LNCAP (cell line): ENCODE data around the gene SRM.

Experiments used
- TF ChIP-seq, protein P1 (sequence below): fragments of 450-650 bp; IDR thresholded peaks from 2 replicates; pipeline ENCODE4 v1.5.1; 2017; ENCODE audit warnings: mild to moderate bottlenecking

The SRM gene

DNA sequence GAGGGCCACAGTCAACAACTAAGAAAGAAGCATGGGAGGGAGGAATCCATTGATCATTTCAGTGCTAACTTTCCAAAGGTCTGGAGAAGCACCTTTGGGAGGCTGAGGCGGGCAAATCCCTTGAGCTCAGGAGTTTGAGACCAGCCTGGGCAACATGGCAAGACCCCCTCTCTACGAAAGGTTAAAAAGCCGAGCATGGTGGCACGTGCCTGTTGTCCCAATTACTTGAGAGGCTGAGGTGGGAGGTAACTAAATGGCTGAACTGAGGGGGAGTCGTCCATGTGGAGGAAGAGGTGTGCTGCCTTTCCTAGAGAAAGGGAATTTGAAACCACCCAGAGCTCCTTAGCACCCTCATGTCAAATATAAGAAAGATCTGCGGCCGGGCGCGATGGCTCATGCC lies 29.0 kb downstream of the SRM start:
- TF ChIP-seq, protein P1, sequence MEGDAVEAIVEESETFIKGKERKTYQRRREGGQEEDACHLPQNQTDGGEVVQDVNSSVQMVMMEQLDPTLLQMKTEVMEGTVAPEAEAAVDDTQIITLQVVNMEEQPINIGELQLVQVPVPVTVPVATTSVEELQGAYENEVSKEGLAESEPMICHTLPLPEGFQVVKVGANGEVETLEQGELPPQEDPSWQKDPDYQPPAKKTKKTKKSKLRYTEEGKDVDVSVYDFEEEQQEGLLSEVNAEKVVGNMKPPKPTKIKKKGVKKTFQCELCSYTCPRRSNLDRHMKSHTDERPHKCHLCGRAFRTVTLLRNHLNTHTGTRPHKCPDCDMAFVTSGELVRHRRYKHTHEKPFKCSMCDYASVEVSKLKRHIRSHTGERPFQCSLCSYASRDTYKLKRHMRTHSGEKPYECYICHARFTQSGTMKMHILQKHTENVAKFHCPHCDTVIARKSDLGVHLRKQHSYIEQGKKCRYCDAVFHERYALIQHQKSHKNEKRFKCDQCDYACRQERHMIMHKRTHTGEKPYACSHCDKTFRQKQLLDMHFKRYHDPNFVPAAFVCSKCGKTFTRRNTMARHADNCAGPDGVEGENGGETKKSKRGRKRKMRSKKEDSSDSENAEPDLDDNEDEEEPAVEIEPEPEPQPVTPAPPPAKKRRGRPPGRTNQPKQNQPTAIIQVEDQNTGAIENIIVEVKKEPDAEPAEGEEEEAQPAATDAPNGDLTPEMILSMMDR: no peak

DNA sequence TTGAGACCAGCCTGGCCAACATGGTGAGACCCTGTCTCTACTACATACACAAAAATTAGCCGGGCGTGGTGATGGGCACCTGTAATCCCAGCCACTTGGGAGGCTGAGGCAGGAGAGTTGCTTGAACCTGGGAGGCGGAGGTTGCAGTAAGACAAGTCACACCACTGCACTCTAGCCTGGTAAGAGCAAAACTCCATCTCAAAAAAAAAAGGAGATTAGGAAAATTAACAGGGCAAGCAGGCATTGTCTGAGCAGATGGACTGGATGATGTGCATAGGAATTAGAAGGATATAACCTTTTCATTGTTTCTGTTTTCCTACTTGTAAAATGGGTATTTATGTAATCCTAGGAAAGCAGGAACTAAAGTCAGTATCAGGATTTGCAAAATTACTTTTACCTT lies 31.8 kb downstream of the SRM start:
- TF ChIP-seq, protein P1: no peak

DNA sequence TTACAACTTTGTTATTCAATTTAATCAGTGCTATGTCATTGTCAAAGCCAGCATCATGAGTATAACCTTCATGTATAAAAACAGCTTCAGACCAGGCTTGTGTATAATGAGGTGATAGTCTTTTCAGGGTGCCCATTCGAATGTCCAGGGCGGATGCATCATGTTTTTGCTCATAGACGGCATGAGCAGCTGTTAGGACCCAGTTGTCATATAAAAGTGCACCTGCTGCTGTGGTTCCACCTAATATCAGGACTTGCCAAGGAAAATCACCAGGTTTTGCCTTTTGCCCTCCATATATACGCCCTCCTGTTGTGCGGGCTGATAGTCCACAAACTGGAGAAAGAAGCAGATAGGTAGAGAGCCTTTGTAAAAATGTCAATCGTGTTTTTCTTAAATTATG lies 32.5 kb downstream of the SRM start:
- TF ChIP-seq, protein P1: no peak

DNA sequence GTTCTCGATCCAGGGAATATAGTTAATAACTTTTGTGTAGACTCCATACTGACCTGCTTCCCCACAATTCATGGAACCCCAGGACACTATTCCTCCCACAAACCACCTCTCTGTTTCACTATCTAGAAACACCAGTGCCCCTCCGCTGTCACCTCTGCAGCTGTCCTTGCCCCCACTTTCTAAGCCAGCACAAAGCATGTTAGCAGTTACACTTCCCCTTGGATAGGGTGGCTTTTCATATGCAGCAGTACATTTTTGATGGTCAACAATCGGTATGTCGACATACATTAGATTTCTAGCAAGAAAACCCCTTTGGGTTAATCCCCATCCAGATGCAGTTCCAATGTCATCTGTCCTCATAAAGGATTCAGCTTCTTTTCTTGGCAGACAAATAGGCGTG lies 32.9 kb downstream of the SRM start:
- TF ChIP-seq, protein P1: no peak

DNA sequence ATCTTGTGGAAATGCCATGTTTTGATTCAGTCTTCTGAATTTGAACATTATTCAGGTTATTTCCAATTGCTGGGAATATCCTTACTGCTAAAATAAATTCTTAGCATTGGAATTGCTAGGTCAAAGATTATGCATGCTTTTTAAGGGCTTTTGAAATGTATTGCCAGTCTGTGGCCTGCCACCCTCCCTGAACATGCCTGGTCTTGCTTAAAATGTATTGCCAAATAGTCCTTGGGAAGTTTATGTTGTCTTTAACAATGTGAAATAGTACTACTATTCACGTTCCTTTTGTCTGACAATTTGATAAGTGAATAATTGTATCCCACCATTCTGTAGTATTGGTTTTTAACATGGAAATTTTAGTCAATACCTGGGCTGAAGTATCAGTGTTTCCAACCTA lies 33.8 kb downstream of the SRM start:
- TF ChIP-seq, protein P1: no peak

DNA sequence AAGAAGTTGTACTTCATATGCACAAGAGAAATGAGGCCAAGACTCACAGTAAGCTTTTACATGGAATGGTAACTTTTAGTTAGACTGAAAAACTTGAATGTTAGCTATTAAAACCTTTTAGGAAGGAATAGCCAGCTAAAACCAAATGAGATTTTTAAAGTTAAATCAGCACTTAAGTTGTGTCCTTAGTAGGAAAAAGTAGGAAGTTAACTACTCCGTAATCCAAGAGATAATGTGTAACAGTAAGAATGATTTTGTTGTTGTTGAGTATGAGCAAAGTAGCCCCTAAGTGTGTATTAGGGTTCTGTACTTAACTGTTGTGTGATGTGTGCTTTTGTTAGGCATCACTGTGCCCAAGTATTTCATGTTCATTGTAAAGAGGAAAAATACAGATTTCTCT lies 34.2 kb downstream of the SRM start:
- TF ChIP-seq, protein P1: no peak

DNA sequence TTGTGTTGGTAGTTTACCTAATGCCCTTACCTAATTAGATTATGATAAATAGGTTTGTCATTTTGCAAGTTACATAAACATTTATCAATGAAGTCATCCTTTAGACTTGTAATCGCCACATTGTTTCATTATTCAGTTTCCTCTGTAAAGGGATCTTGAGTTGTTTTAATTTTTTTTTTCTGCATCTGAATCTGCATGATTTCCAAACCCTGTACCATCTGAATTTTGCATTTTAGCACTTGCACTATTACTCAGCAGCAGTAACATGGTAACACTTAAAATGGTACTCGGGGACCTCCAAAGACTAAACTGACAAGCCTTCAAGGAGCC lies 35.0 kb downstream of the SRM start:
- TF ChIP-seq, protein P1: no peak

DNA sequence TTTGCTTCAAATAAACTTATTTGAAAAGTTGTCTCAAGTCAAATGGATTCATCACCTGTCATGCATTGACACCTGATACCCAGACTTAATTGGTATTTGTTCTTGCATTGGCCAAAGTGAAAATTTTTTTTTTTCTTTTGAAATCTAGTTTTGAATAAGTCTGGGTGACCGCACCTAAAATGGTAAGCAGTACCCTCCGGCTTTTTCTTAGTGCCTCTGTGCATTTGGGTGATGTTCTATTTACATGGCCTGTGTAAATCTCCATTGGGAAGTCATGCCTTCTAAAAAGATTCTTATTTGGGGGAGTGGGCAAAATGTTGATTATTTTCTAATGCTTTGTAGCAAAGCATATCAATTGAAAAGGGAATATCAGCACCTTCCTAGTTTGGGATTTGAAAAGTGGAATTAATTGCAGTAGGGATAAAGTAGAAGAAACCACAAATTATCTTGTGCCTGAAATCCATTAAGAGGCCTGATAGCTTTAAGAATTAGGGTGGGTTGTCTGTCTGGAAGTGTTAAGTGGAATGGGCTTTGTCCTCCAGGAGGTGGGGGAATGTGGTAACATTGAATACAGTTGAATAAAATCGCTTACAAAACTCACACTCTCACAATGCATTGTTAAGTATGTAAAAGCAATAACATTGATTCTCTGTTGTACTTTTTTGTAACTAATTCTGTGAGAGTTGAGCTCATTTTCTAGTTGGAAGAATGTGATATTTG lies 35.5 kb downstream of the SRM start:
- TF ChIP-seq, protein P1: no peak
